Neural cell (in vitro differentiated cells): ENCODE results near the gene TNRC6C. TPM values are rescaled to one million over a fixed set of nuclear protein-coding genes. Genes with fewer than 3 reads are reported as not detected.

Source experiments
- H2AFZ ChIP-seq: fragments of 200-600, 300-800 bp; sonication (generic), shearing (Covaris generic); 2 replicates; pipeline ENCODE4 v1.6.0; 2014; ENCODE audit warnings: low read depth, mild to moderate bottlenecking, antibody characterized with exemption, low read length, moderate library complexity
- H3F3A ChIP-seq: fragments of 200-600 bp; shearing (Covaris generic); 2 replicates; pipeline ENCODE4 v1.6.1; 2016; ENCODE audit warnings: mild to moderate bottlenecking, moderate library complexity, mixed read lengths, antibody characterized with exemption, low read length; ENCODE audit not compliant: insufficient read depth, poor library complexity, severe bottlenecking
- H3K27ac ChIP-seq: fragments of 200-600, 300-800 bp; sonication (generic), shearing (Covaris generic); 2 replicates; pipeline ENCODE4 v1.5.1; 2014; ENCODE audit warnings: mild to moderate bottlenecking, low read length, moderate library complexity
- H3K27me3 ChIP-seq: fragments of 300-800, 200-600 bp; sonication (generic), shearing (Covaris generic); 2 replicates; pipeline ENCODE4 v1.6.0; 2014; ENCODE audit warnings: mild to moderate bottlenecking, low read depth, low read length, moderate library complexity; ENCODE audit not compliant: insufficient read depth
- H3K36me3 ChIP-seq: fragments of 300-800, 200-600 bp; sonication (generic), shearing (Covaris generic); 2 replicates; pipeline ENCODE4 v1.5.1; 2014; ENCODE audit warnings: mild to moderate bottlenecking, antibody characterized with exemption, low read length, moderate library complexity; ENCODE audit not compliant: insufficient read depth
- H3K4me2 ChIP-seq: fragments of 300-800, 200-600 bp; sonication (generic), shearing (Covaris generic); 2 replicates; pipeline ENCODE4 v1.6.0; 2014; ENCODE audit warnings: mild to moderate bottlenecking, low read length
- H3K4me3 ChIP-seq: fragments of 300-800, 200-600 bp; sonication (generic), shearing (Covaris generic); 2 replicates; pipeline ENCODE4 v1.5.1; 2014; ENCODE audit warnings: mild to moderate bottlenecking, low read length, moderate library complexity
- H3K79me2 ChIP-seq: fragments of 200-600 bp; shearing (Covaris generic); replicated peaks from 2 replicates; pipeline ENCODE4 v1.6.0; 2014; ENCODE audit warnings: mild to moderate bottlenecking, low read length, moderate library complexity; ENCODE audit not compliant: insufficient read depth
- H3K9ac ChIP-seq: fragments of 300-800, 200-600 bp; sonication (generic), shearing (Covaris generic); 2 replicates; pipeline ENCODE4 v1.6.1; 2016; ENCODE audit warnings: mild to moderate bottlenecking, low read length, mixed read lengths
- H3K9me2 ChIP-seq: fragments of 200-600 bp; shearing (Covaris generic); 2 replicates; pipeline ENCODE4 v1.6.1; 2016; ENCODE audit warnings: mild to moderate bottlenecking, low read length, mixed read lengths; ENCODE audit not compliant: insufficient read depth
- H3K9me3 ChIP-seq: fragments of 200-600, 300-800 bp; sonication (generic), shearing (Covaris generic); 2 replicates; pipeline ENCODE4 v1.6.1; 2016; ENCODE audit warnings: mild to moderate bottlenecking, mixed run types, low read length, moderate library complexity, mixed read lengths
- H4K20me1 ChIP-seq: fragments of 200-600 bp; shearing (Covaris generic); 2 replicates; pipeline ENCODE4 v1.6.1; 2016; ENCODE audit warnings: mild to moderate bottlenecking, mixed run types; ENCODE audit not compliant: insufficient read depth
- EP300 ChIP-seq: fragments of 450-650 bp; conservative IDR thresholded peaks from 2 replicates; pipeline ENCODE4 v1.6.1; 2014; ENCODE audit warnings: antibody characterized with exemption, mild to moderate bottlenecking, moderate library complexity; ENCODE audit not compliant: poor library complexity, severe bottlenecking
- EZH2 ChIP-seq: fragments of 200-600, 300-800 bp; shearing (Covaris generic), sonication (generic); IDR thresholded peaks from 2 replicates; pipeline ENCODE4 v1.6.1; 2014; ENCODE audit warnings: antibody characterized with exemption, low read length, borderline replicate concordance, mild to moderate bottlenecking; ENCODE audit not compliant: insufficient read depth, poor library complexity, severe bottlenecking
- MXI1 ChIP-seq: fragments of 450-650 bp; conservative IDR thresholded peaks from 2 replicates; pipeline ENCODE4 v1.6.1; 2014; ENCODE audit warnings: antibody characterized with exemption, mild to moderate bottlenecking; ENCODE audit not compliant: poor library complexity, severe bottlenecking
- POLR2AphosphoS5 ChIP-seq: IDR thresholded peaks from 2 replicates; pipeline ENCODE4 v1.6.1; 2012
- RAD21 ChIP-seq: fragments of 450-650 bp; conservative IDR thresholded peaks from 2 replicates; pipeline ENCODE4 v1.6.1; 2014; ENCODE audit warnings: antibody characterized with exemption, mild to moderate bottlenecking, moderate library complexity
- SMC3 ChIP-seq: fragments of 450-650 bp; conservative IDR thresholded peaks from 2 replicates; pipeline ENCODE4 v1.6.1; 2014; ENCODE audit warnings: antibody characterized with exemption, mild to moderate bottlenecking, moderate library complexity; ENCODE audit not compliant: poor library complexity
- TAF1 ChIP-seq: IDR thresholded peaks from 2 replicates; pipeline ENCODE4 v1.6.1; 2012; ENCODE audit warnings: low read depth
- polyA plus RNA-seq: library from polyadenylated mRNA; depleted of rRNA; stranded (reverse); fragments of >200 nt; gene quantifications from 2 replicates; pipeline ENCODE4 v1.2.3, GENCODE V29; 2014
- TF ChIP-seq, protein P1 (sequence below): fragments of 450-650 bp; IDR thresholded peaks from 2 replicates; pipeline ENCODE4 v1.5.1; 2014; ENCODE audit warnings: antibody characterized with exemption, mild to moderate bottlenecking, moderate library complexity; ENCODE audit not compliant: poor library complexity, severe bottlenecking
- TF ChIP-seq, protein P2 (sequence below): IDR thresholded peaks from 2 replicates; pipeline ENCODE4 v1.6.1; 2012; ENCODE audit warnings: borderline replicate concordance

TNRC6C gene
- polyA plus RNA-seq, 1 donor from 2014 or later, result 15.4 TPM

DNA sequence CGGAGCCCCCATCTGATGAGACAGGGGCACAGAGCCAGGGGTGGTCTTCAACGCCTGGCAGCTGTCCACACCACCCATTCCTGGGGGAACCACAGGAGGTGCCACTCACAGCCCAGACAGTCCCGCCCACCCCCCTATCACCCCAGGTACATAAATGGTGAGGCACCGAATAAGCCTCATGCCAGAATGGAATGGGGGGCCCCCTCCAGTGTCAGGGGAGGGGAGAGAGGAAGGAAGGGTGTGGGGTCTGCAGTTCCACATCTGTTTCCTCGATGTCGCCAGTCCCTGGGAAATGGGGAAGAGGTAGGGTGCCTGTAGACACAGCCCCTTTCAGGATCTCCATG lies 168.4 kb downstream of the TNRC6C start:
- Histone ChIP-seq H3K9ac (no peak overlapping the region), H2AFZ (no peak overlapping the region), H3K79me2 (no peaks in the 10 kb centered on the region), H3K9me2 (no peaks in the 10 kb centered on the region), H4K20me1 (no peaks in the 10 kb centered on the region), H3K9me3 (no peaks in the 10 kb centered on the region), H3F3A (no peaks in the 10 kb centered on the region), H3K36me3 (no peaks in the 10 kb centered on the region), H3K27ac (no peak overlapping the region), H3K27me3 (peaks cover 43% of the 10 kb centered on the region), H3K4me3 (no peak overlapping the region), H3K4me2 (no peak overlapping the region)
- no peak for TF ChIP-seq MXI1
- TF ChIP-seq TAF1, result no peak

DNA sequence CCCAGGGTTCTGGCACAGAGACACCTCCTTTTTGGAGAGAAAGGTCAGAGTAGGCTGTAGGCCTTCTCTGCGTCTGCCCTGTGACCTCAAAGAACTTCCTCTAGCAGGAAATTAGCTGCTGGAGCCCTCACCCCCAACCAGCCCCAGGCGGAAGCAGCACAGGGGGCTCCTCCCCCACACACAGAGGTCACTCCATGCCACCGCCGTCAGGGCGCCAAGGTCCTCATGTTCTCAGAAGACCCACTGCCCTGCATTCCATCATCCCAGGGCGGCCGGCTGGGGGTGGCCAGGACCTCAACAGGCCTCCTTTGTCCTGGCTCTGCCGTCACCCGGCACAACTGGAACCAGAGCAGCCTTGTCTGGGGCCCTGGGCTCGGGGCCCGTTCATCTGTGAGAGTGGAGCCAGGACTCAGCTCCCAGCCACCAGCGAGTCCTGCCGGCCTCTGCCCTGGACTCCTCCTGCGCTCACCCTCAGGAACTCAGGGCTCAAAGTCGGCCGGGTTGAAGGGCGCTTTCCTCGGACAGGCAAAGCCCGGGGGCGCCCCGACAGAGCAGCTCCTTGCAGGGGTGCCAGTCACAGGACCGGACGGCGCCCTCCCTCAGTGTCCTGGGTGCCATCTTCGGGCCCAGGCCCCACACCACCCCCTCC lies 168.9 kb downstream of the TNRC6C start:
- H3K4me3 ChIP-seq, result no peak overlapping the region
- no peaks in the 10 kb centered on the region for H3K36me3 ChIP-seq
- H3K9me3 ChIP-seq, result no peaks in the 10 kb centered on the region
- H3F3A ChIP-seq, result no peaks in the 10 kb centered on the region
- H3K27ac ChIP-seq, result no peak overlapping the region
- no peaks in the 10 kb centered on the region for H4K20me1 ChIP-seq
- H3K4me2 ChIP-seq, result no peak overlapping the region
- no peak overlapping the region for H2AFZ ChIP-seq
- H3K79me2 ChIP-seq, result no peaks in the 10 kb centered on the region
- H3K9ac ChIP-seq, result no peak overlapping the region
- TF ChIP-seq, protein P1, sequence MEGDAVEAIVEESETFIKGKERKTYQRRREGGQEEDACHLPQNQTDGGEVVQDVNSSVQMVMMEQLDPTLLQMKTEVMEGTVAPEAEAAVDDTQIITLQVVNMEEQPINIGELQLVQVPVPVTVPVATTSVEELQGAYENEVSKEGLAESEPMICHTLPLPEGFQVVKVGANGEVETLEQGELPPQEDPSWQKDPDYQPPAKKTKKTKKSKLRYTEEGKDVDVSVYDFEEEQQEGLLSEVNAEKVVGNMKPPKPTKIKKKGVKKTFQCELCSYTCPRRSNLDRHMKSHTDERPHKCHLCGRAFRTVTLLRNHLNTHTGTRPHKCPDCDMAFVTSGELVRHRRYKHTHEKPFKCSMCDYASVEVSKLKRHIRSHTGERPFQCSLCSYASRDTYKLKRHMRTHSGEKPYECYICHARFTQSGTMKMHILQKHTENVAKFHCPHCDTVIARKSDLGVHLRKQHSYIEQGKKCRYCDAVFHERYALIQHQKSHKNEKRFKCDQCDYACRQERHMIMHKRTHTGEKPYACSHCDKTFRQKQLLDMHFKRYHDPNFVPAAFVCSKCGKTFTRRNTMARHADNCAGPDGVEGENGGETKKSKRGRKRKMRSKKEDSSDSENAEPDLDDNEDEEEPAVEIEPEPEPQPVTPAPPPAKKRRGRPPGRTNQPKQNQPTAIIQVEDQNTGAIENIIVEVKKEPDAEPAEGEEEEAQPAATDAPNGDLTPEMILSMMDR, result no peak
- no peak for TF ChIP-seq RAD21
- TF ChIP-seq, protein P2, sequence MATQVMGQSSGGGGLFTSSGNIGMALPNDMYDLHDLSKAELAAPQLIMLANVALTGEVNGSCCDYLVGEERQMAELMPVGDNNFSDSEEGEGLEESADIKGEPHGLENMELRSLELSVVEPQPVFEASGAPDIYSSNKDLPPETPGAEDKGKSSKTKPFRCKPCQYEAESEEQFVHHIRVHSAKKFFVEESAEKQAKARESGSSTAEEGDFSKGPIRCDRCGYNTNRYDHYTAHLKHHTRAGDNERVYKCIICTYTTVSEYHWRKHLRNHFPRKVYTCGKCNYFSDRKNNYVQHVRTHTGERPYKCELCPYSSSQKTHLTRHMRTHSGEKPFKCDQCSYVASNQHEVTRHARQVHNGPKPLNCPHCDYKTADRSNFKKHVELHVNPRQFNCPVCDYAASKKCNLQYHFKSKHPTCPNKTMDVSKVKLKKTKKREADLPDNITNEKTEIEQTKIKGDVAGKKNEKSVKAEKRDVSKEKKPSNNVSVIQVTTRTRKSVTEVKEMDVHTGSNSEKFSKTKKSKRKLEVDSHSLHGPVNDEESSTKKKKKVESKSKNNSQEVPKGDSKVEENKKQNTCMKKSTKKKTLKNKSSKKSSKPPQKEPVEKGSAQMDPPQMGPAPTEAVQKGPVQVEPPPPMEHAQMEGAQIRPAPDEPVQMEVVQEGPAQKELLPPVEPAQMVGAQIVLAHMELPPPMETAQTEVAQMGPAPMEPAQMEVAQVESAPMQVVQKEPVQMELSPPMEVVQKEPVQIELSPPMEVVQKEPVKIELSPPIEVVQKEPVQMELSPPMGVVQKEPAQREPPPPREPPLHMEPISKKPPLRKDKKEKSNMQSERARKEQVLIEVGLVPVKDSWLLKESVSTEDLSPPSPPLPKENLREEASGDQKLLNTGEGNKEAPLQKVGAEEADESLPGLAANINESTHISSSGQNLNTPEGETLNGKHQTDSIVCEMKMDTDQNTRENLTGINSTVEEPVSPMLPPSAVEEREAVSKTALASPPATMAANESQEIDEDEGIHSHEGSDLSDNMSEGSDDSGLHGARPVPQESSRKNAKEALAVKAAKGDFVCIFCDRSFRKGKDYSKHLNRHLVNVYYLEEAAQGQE, result no peak
- no peak for TF ChIP-seq SMC3
- TF ChIP-seq TAF1, result no peak
- no peaks in the 10 kb centered on the region for H3K9me2 ChIP-seq
- H3K27me3 ChIP-seq, result peaks cover 48% of the 10 kb centered on the region

DNA sequence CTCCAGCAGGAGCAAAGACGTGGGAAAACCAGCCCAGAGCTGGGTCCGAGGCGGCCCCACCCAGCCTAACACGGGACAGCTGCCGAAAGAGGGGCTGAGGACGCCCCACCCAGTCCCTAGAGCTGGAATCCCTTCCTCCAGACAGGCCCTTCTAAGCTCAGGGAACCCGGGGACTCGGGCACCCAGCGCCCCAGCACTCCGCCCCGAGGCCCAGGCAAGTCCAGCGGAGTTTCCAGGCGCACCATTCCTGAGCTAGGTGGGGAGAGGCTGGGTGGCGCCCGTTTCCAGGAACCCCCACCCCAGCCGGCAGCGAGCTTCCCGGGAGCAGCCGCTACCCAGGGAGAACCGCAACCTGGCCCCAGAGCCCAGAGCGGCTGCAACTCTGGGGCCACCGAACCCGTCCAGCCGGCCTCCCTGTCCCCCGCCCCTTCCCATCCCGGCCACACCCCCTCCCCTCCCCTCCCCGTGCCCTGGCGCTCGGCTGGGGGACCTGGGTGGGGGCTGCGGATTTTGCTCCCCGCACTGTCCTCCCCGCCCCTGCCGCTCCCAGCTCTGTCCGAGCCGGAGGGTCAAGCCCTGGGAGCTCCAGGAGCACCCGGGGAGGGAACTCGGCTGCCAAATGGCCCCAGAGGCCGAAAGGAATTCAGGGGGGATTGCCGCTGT lies 169.5 kb downstream of the TNRC6C start:
- Histone ChIP-seq H3K4me3 (peak overlapping the region; percentile 64), H3K27ac (no peak overlapping the region), H3K27me3 (peaks cover 54% of the 10 kb centered on the region), H4K20me1 (no peaks in the 10 kb centered on the region), H3K4me2 (no peak overlapping the region), H3K9me2 (no peaks in the 10 kb centered on the region), H2AFZ (no peak overlapping the region), H3K36me3 (no peaks in the 10 kb centered on the region), H3K79me2 (no peaks in the 10 kb centered on the region), H3K9me3 (no peaks in the 10 kb centered on the region), H3K9ac (no peak overlapping the region), H3F3A (no peaks in the 10 kb centered on the region)
- TF ChIP-seq EP300, result no peak
- no peak for TF ChIP-seq TAF1
- TF ChIP-seq, protein P1, result no peak
- no peak for TF ChIP-seq EZH2
- no peak for TF ChIP-seq SMC3
- TF ChIP-seq, protein P2, result no peak
- TF ChIP-seq MXI1, result no peak
- no peak for TF ChIP-seq RAD21
- no peak for TF ChIP-seq POLR2AphosphoS5
